Neutrophil (primary cell): Measurements from ENCODE around the gene DBNDD2.
A peak's percentile ranks its signal among the peaks of the same experiment; 100 is the strongest.

Experiments
- H3K27ac ChIP-seq: fragments of 200-600 bp; sonication (generic); 2 replicates; pipeline ENCODE4 v1.5.1; 2016; ENCODE audit warnings: mild to moderate bottlenecking, moderate library complexity
- H3K27me3 ChIP-seq: fragments of 200-600 bp; sonication (generic); 2 replicates; pipeline ENCODE4 v1.6.0; 2016; ENCODE audit warnings: mild to moderate bottlenecking
- H3K36me3 ChIP-seq: fragments of 200-600 bp; sonication (generic); 2 replicates; pipeline ENCODE4 v1.5.1; 2017
- H3K4me1 ChIP-seq, 2 experiments: fragments of 200-600 bp in 1 of 2; sonication (generic) in 1 of 2; 1 replicate in 1 of 2; 2 replicates in 1 of 2; pipeline versions ENCODE4 v1.5.1 to v1.6.1; 2013 to 2016; ENCODE audit warnings: low read depth in 1 of 2, low read length in 1 of 2, mild to moderate bottlenecking in 1 of 2, moderate library complexity in 1 of 2; ENCODE audit not compliant: control insufficient read depth in 1 of 2, insufficient read depth in 1 of 2
- H3K4me3 ChIP-seq, 2 experiments: fragments of 200-600 bp in 1 of 2; sonication (generic) in 1 of 2; 1 replicate in 1 of 2; 2 replicates in 1 of 2; pipeline ENCODE4 v1.5.1; 2013 to 2016; ENCODE audit warnings: low read depth in 1 of 2, low read length in 1 of 2, mild to moderate bottlenecking in 1 of 2, moderate library complexity in 1 of 2
- H3K9me3 ChIP-seq: fragments of 200-600 bp; sonication (generic); 2 replicates; pipeline ENCODE4 v1.5.1; 2016
- CTCF ChIP-seq: fragments of 200-600 bp; sonication (generic); IDR thresholded peaks from 2 replicates; pipeline ENCODE4 v1.5.1; 2016; ENCODE audit warnings: antibody characterized with exemption

Gene DBNDD2

GRCh38 chr20:45362804-45363610, 45.1 kb upstream of the DBNDD2 start, which contains the start of gene SYS1:
Gene SYS1 (plus strand): TSS chr20:45363156. CDS start chr20:45363532, 376 bp downstream.
- Histone ChIP-seq H3K4me3 (peak within 1 kb of the TSS; percentile 75 to 81), H3K36me3 (peaks cover 30% of the 10 kb centered on the region), H3K9me3 (no peaks in the 10 kb centered on the region), H3K27me3 (no peaks in the 10 kb centered on the region), H3K4me1 (peaks cover 29 to 44% of the 10 kb centered on the region in 2 experiments), H3K27ac (peak within 1 kb of the TSS; percentile 95)
- TF ChIP-seq CTCF = peak; percentile 89

GRCh38 chr20:45363611-45364492, 44.2 kb upstream of the DBNDD2 start:
- peak overlapping the region; percentile 95 for H3K27ac ChIP-seq
- no peaks in the 10 kb centered on the region for H3K27me3 ChIP-seq
- H3K36me3 ChIP-seq = peaks cover 30% of the 10 kb centered on the region
- peak overlapping the region; percentile 75 to 81 for H3K4me3 ChIP-seq
- H3K4me1 ChIP-seq = peaks cover 38 to 45% of the 10 kb centered on the region in 2 experiments
- H3K9me3 ChIP-seq = no peaks in the 10 kb centered on the region
- no peak for TF ChIP-seq CTCF

- no peaks in the 10 kb centered on the region for H3K9me3 ChIP-seq
- H3K36me3 ChIP-seq = peaks cover 30% of the 10 kb centered on the region
- H3K27me3 ChIP-seq = no peaks in the 10 kb centered on the region
- H3K4me3 ChIP-seq = no peak overlapping the region
- no peak overlapping the region for H3K27ac ChIP-seq
- peaks cover 44 to 49% of the 10 kb centered on the region in 2 experiments for H3K4me1 ChIP-seq
- no peak for TF ChIP-seq CTCF
Measured at GRCh38 chr20:45365444-45365970, 42.6 kb upstream of the DBNDD2 start.

GRCh38 chr20:45366192-45366591, 41.9 kb upstream of the DBNDD2 start:
- Histone ChIP-seq H3K27me3 (no peaks in the 10 kb centered on the region), H3K4me3 (no peak overlapping the region), H3K36me3 (peaks cover 30% of the 10 kb centered on the region), H3K27ac (no peak overlapping the region), H3K4me1 (peaks cover 44 to 49% of the 10 kb centered on the region in 2 experiments), H3K9me3 (no peaks in the 10 kb centered on the region)
- TF ChIP-seq CTCF = no peak

- no peak for TF ChIP-seq CTCF
- peaks cover 30% of the 10 kb centered on the region for H3K36me3 ChIP-seq
- H3K27ac ChIP-seq = peak overlapping the region; percentile 81
- peaks cover 43 to 46% of the 10 kb centered on the region in 2 experiments for H3K4me1 ChIP-seq
- no peaks in the 10 kb centered on the region for H3K9me3 ChIP-seq
- H3K4me3 ChIP-seq = no peak overlapping the region
- H3K27me3 ChIP-seq = no peaks in the 10 kb centered on the region
Measured at GRCh38 chr20:45366631-45367030, 41.5 kb upstream of the DBNDD2 start.
